ENCODE data around the gene ASIC2.

Gene ASIC2

GRCh38 chr17:33292981-33293867 lies at the start of gene ASIC2:
Gene ASIC2 (minus strand): TSS chr17:33293295.
- DNase-seq (ENCODE audit: low read depth in 1 of 2, low spot score in 1 of 2): no peak

- DNase-seq (ENCODE audit: low read depth in 1 of 2, low spot score in 1 of 2): no peak
Observed at GRCh38 chr17:33342025-33342424, 48.9 kb upstream of the ASIC2 start.

- no peak for DNase-seq (ENCODE audit: low read depth in 1 of 2, low spot score in 1 of 2)
Observed at GRCh38 chr17:33338242-33338641, 45.1 kb upstream of the ASIC2 start.

GRCh38 chr17:33335491-33336173 lies 42.5 kb upstream of the ASIC2 start:
- no peak for DNase-seq (ENCODE audit: low read depth in 1 of 2, low spot score in 1 of 2)

GRCh38 chr17:33334703-33335102 lies 41.6 kb upstream of the ASIC2 start:
- no peak for DNase-seq (ENCODE audit: low read depth in 1 of 2, low spot score in 1 of 2)

- DNase-seq (ENCODE audit: low read depth in 1 of 2, low spot score in 1 of 2): no peak
Observed at GRCh38 chr17:33330877-33331276, 37.8 kb upstream of the ASIC2 start.

- DNase-seq (ENCODE audit: low read depth in 1 of 2, low spot score in 1 of 2): no peak
Observed at GRCh38 chr17:33328129-33328528, 35.0 kb upstream of the ASIC2 start.

- DNase-seq (ENCODE audit: low read depth in 1 of 2, low spot score in 1 of 2): no peak
Observed at GRCh38 chr17:33324736-33325135, 31.6 kb upstream of the ASIC2 start.

- DNase-seq (ENCODE audit: low read depth in 1 of 2, low spot score in 1 of 2): no peak
Observed at GRCh38 chr17:33322063-33322462, 29.0 kb upstream of the ASIC2 start.

- DNase-seq (ENCODE audit: low read depth in 1 of 2, low spot score in 1 of 2): no peak
Observed at GRCh38 chr17:33318241-33318640, 25.1 kb upstream of the ASIC2 start.

- DNase-seq (ENCODE audit: low read depth in 1 of 2, low spot score in 1 of 2): no peak
Observed at GRCh38 chr17:33316746-33317145, 23.7 kb upstream of the ASIC2 start.

- DNase-seq (ENCODE audit: low read depth in 1 of 2, low spot score in 1 of 2): no peak
Observed at GRCh38 chr17:33310296-33310695, 17.2 kb upstream of the ASIC2 start.

GRCh38 chr17:33303254-33303653 lies 10.2 kb upstream of the ASIC2 start:
- DNase-seq (ENCODE audit: low read depth in 1 of 2, low spot score in 1 of 2): no peak

- DNase-seq (ENCODE audit: low read depth in 1 of 2, low spot score in 1 of 2): no peak
Observed at GRCh38 chr17:33302394-33302793, 9.3 kb upstream of the ASIC2 start.

GRCh38 chr17:33300241-33300640 lies 7.1 kb upstream of the ASIC2 start:
- DNase-seq (ENCODE audit: low read depth in 1 of 2, low spot score in 1 of 2): no peak

- no peak for DNase-seq (ENCODE audit: low read depth in 1 of 2, low spot score in 1 of 2)
Observed at GRCh38 chr17:33299115-33299514, 6.0 kb upstream of the ASIC2 start.

GRCh38 chr17:33297643-33298042 lies 4.5 kb upstream of the ASIC2 start:
- DNase-seq (ENCODE audit: low read depth in 1 of 2, low spot score in 1 of 2): no peak

- no peak for DNase-seq (ENCODE audit: low read depth in 1 of 2, low spot score in 1 of 2)
Observed at GRCh38 chr17:33294994-33295393, 1.9 kb upstream of the ASIC2 start.

- no peak for DNase-seq (ENCODE audit: low read depth in 1 of 2, low spot score in 1 of 2)
Observed at GRCh38 chr17:33292201-33292980, 704 bp downstream of the ASIC2 start.

GRCh38 chr17:33291248-33292200 lies 1.6 kb downstream of the ASIC2 start:
- DNase-seq (ENCODE audit: low read depth in 1 of 2, low spot score in 1 of 2): no peak

- DNase-seq (ENCODE audit: low read depth in 1 of 2, low spot score in 1 of 2): no peak
Observed at GRCh38 chr17:33290253-33290652, 2.8 kb downstream of the ASIC2 start.

Data from activated CD4-positive, alpha-beta T cell treated with anti-CD3 and anti-CD28 coated beads, Interleukin-2, amount 50 U/mL, for 24 hours (primary cell).